ENCODE results near the gene ARL5B.

Gene ARL5B

GRCh38 chr10:18659819-18660535 is 746 bp downstream of the ARL5B start:
- DNase-seq = peak; percentile 27

GRCh38 chr10:18660816-18661431 is 1.7 kb downstream of the ARL5B start:
- DNase-seq = no peak

- DNase-seq = no peak
Measured at GRCh38 chr10:18664841-18665478, 5.7 kb downstream of the ARL5B start.

GRCh38 chr10:18665815-18666558 is 6.8 kb downstream of the ARL5B start:
- DNase-seq = no peak

DNA sequence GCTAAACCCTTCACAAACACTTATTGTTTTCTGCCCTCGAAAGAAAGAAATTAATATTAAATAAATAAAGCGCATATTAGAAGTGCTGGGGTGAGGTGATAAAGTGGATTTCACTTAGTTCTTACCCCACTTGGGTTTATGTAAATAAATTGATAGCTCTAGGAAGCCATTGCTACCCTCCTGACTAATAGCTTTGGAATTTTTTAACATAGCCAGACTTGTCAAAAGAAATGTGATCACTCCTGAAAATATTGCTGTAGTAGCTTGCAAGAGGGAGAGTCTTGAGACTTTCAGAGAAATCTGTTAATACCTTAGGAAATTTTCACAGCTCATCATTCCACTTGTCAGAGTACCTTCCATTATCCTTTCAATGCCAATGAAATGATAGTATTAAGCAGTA is 7.6 kb downstream of the ARL5B start:
- no peak for DNase-seq

GRCh38 chr10:18668026-18668425 is 8.8 kb downstream of the ARL5B start:
- no peak for DNase-seq

DNA sequence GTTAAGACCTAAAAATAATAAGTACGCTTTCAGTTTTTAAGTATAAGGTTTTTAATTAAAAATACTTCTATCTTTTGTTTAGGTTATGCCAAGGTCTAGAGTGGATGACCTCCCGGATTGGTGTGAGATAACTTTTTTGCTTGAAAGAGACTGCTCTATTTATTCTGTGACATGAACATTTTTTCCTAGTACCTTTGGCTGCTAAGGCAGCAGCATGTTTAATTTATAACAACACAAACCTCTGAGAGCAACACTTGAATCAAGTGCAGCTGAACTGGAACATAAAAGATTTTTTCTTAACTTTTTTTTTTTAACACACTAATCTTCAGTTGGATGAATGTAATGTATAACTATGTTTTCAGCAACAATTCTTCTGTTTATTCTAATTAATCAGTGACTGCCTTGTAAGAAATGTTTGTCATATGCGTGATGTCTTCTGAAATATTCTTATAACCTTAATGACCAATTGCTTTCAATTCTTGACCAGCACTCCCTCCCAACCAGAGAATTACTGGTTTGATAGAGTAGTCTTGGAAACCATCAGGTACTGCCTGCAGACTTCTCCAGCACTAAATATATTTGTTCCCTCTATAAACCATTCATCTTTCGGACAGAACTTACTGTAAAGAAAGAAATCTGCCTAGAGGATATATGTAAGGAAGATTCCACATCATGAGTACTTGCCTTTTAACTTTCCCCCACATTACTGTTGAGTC is 16.0 kb downstream of the ARL5B start:
- DNase-seq = no peak

DNA sequence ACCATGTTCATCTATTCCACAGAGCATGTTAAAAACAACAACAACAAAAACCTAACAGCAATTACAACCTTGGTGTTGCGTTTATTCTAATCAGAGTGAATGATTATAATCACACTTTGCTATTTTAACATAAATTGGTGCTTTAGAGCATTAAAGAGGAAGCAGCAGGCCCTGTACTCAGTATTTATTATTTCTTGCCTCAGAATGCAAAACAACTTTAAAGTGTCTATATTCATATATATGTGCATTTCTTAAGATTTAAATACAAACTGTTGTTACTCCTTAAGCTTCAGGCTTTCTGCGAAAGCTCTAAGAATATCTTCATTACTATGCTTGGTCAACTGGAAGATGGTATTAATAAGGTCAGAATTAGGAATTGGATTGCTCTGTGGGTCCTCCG is 21.5 kb downstream of the ARL5B start:
- DNase-seq = no peak

DNA sequence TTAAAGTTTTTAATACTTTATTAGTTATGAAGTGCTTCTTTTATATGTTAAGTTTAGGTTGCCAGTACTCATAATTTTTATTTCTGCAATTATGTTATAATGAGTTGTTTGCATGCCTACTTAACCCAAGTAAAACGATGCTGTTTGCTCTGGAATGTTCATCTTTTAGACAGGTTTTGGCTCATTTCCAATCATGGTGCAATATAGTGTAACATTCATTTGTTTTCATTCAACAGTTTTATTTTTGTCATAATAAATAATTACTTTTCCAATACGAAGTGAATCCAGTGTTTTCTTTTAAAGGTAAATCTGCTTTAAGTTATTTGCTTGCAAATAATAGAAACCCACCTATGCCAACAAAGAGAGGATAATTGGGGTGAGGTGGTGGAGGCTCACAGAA is 22.1 kb downstream of the ARL5B start:
- DNase-seq = no peak

DNA sequence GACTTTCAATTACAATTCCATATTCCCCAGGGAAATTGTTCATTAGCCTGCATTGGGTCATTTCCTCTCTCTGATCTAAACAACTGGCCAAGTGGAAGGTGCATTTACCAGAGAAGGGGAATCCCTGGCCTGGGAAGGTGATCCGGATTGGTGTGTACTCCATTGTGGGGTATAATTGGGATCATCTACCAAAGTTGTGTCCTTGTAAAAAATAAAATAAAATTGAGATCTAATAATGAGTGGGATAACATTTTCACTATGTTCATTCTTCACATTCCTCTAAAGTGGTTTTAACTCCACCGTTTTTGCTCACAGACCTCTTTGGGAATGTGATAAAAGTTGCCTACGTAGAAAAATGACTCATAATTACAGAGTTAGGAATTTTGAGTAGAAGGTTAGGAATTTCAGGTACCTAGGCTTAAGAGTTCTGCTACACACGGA is 22.8 kb downstream of the ARL5B start:
- DNase-seq = no peak

DNA sequence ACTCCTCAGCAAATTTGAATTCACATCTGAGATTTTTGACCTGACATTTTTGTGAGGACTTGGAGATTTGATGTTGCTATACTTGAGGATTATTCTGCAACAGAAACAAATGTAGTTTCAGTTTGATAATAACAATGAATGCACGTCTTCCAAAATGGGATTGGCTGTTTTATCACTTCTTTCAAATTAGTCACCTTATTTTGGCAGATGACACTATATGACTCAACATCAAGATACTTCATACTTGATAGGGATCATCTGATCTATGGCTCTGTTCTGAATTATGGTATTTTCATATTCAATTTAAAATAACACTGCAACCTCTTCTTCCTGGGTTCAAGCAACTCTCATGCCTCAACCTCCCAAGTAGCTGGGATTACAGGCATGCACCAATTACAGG is 24.2 kb downstream of the ARL5B start:
- DNase-seq = no peak

DNA sequence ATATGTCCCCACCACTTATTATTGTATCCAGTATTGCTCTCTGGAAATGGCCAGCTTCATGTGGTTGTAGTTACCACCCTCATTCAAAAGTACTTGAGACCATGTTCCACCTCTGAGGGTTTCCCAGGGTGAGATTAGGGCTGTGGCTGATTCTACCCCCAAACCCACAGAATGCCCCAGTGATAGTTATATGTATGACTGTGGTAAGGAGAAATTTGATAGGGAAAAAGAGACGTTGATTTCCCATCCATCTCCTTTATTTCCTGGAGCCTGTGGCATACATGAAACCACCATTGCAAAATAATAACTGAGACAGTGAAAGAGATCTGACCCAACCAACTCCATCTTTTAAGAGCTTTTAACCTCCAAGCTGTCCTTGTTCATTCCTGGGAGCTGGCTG is 25.2 kb downstream of the ARL5B start:
- no peak for DNase-seq

GRCh38 chr10:18684953-18685352 is 25.7 kb downstream of the ARL5B start:
- no peak for DNase-seq

DNA sequence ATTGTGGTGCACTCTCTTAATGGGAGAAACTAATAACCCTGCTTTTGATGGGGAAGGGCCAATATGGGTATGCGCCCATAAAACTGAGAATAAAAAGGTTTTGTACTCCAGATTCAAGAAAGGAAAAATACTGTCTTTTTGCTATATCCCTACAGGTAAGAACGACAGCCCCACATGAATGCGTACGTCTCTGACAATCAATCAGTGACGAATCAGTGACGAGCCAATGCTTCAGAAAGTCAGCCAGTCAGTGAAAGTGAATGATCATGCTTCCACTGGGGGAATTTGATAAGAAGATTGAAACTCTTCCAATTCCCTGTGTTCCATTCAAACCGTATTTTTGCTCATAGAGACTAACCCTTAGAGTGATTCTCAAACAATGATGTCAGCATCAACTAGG is 26.3 kb downstream of the ARL5B start:
- no peak for DNase-seq

DNA sequence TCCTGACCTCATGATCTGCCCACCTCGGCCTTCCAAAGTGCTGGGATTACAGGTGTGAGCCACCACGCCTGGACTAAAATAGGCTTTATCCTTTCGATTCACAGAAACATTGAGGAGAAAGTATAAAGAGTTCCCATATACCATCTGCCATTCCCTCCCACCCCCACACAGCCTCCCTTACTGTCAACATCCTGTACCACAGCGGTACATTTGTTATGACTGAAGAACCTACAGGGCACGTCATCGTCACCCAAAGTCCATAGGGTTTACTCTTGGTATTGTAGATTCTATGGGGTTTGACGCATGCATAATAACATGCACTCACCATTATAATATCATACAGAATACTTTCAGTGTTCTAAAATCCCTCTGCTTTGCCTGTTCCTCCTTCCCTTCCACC is 28.0 kb downstream of the ARL5B start:
- no peak for DNase-seq

DNA sequence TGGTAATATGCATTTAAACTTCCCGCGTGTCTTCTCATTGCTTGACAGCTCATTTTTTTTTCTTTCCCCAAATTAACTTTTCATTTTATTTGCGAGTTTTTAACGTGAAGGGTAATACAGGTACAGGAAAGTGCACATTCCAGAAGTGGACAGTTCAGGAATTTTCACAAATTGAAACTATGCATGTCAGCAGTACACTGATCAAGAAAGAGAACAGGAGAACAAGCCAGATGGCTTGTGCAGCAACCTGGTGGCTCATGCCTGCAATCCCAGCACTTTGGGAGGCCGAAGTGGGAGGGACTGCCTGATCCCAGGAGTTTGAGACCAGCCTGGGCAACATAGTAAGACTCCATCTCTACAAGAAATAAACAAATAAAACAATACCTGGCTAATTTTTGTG is 28.5 kb downstream of the ARL5B start:
- DNase-seq = no peak

GRCh38 chr10:18689498-18689897 is 30.3 kb downstream of the ARL5B start:
- no peak for DNase-seq

DNA sequence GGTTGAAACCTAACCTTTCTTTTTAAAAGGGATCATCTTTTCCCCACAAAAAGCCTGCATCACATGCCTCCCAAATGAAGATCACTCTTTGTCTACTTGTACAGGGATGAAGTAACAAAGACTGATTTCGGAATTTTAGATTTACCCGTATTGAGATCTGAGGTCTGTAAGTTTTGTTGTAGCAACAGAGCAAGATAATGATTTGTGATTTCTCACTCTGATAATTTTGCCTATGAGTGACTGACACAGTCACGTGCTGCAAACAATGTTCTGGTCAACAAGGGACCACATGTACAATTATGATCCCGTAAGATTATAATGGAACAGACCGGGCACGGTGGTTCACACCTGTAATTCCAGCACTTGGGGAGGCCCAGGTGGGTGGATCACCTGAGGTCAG is 31.3 kb downstream of the ARL5B start:
- DNase-seq = no peak

DNA sequence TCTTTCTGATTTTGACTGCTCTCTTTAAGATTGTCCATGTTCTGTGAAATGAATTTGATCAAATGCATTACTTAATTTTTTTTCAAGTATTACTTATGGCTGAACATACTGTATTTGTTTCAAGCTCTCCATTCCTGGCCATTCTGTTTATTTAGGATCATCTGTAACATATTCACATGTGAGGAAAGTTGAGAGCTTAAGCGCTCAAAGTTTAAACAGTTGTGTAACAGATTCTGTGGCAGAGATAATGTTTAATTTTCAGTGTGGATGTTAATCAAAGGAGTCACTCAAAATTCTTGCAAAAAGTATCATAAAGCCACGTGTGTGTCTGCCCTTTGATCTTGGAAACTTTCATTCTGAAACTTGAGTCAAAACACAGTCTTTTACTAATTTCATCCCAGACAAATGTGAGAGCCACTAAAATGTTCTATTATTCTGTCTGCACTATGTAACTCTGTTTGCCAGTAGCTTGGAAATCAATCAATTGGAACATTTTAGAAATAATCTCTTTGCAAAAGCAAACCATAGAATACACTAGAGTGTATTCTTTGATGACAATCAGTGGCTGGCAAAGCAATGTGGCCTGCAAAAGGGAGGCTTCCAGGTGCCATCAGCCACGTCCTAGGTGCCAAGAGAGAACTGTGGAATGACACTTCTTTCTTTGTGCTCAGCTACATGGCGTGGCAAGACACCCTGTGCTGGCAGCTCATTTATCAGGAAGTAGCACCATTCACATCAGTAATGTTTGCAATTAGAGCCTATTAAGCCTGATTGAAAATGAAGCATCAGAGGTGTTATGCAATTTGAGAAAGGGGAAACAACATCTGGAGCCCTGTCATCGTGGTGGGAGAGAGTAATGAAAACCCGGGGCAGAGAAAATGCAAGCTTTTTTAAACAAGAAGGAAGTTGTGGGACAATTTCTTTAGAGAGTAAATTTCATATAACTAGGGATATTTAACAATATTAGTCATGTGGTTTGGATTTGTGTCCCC is 40.9 kb downstream of the ARL5B start:
- peak; percentile 41 for DNase-seq

GRCh38 chr10:18703521-18703920 is 44.3 kb downstream of the ARL5B start:
- no peak for DNase-seq

GRCh38 chr10:18710201-18710653 is 51.0 kb downstream of the ARL5B start:
- no peak for DNase-seq

- no peak for DNase-seq
Measured at GRCh38 chr10:18713077-18713476, 53.8 kb downstream of the ARL5B start.

Measured in activated CD4-positive, alpha-beta T cell treated with anti-CD3 and anti-CD28 coated beads, Interleukin-2, Interleukin-6, amounts not matched to agents 100 ng/mL and 50 ng/mL, durations not matched to agents 16 hours and 8 hours (primary cell).